SKM-1 (cell line): ENCODE measurements around the gene LMAN2.

Source experiments
- DNase-seq: peaks from one replicate; lab custom pipeline; 2025; ENCODE audit not compliant: unreplicated experiment; lab: John Stamatoyannopoulos, UW

LMAN2 gene

GRCh38 chr5:177291735-177292134, 59.7 kb downstream of the LMAN2 start:
- no peak for DNase-seq

- DNase-seq = no peak
These were observed 60.5 kb downstream of the LMAN2 start for GRCh38 chr5:177290816-177291596.

GRCh38 chr5:177288191-177288590, 63.3 kb downstream of the LMAN2 start:
- DNase-seq = no peak
